K562 (cell line): ENCODE results near the gene CBL. TPM values are rescaled to one million over a fixed set of nuclear protein-coding genes. Genes with fewer than 3 reads are reported as not detected.

Experiments
- ATAC-seq: fragments of 200-7000 bp; cut with Tn5 transposase; 3 replicates; pipeline ENCODE4 v1.9.1; 2020; ENCODE audit warnings: moderate library complexity
- BruUV-seq: library from RNA; stranded (reverse); fragments of 400-500 nt; replicated peaks from 2 replicates; lab custom pipeline; 2021; lab: Mats Ljungman, UMichigan
- CTCF ChIA-PET: fragments of 300-600 bp; formaldehyde crosslinking; extraction: SDS; loops from one replicate; lab custom pipeline; 2021; ENCODE audit warnings: low intra/inter-chr PET ratio; lab: Yijun Ruan, JAX
- POLR2A ChIA-PET: fragments of 300-600, 350-650 bp; sonication (Branson Sonifier 250); formaldehyde crosslinking; extraction: SDS; loops from one replicate; lab custom pipeline; 2021; ENCODE audit warnings: antibody characterized with exemption, inconsistent platforms; lab: Yijun Ruan, JAX
- DNase-seq, 4 experiments: peaks; one replicate each; pipeline versions ENCODE4 v3.0.0 to v3.0.0-alpha.2; 2011 to 2018; ENCODE audit warnings: low spot score in 3 of 4, mixed read lengths in 3 of 4; ENCODE audit errors: extremely low read depth in 1 of 4
- FAIRE-seq: peaks from 2 replicates; lab custom pipeline; 2011; peaks lifted over from hg19 to GRCh38; lab: Jason Lieb, UNC
- H2AFZ ChIP-seq: 2 replicates; pipeline ENCODE4 v1.6.0; 2011; ENCODE audit warnings: low read depth, low read length, control low read depth, inconsistent platforms
- H3K27ac ChIP-seq: fragments of 200-600 bp; 3 replicates; pipeline ENCODE4 v1.8.0; 2011; ENCODE audit warnings: low read depth, mild to moderate bottlenecking, control low read depth, inconsistent platforms, low read length, moderate library complexity, mixed read lengths; ENCODE audit errors: extremely low read depth
- H3K27me3 ChIP-seq, 2 experiments: fragments of 300-600 bp in 1 of 2; 2 replicates in 1 of 2; 3 replicates in 1 of 2; pipeline versions ENCODE4 v1.6.0 to v1.8.0; 2011; ENCODE audit warnings: inconsistent platforms in 2 of 2, low read length in 2 of 2, mild to moderate bottlenecking in 1 of 2, mixed read lengths in 1 of 2, moderate library complexity in 1 of 2; ENCODE audit not compliant: control insufficient read depth in 2 of 2, insufficient read depth in 2 of 2
- H3K36me3 ChIP-seq: fragments of 300-600 bp; 3 replicates; pipeline ENCODE4 v1.8.0; 2011; ENCODE audit warnings: mild to moderate bottlenecking, low read length, inconsistent platforms; ENCODE audit not compliant: control insufficient read depth, insufficient read depth
- H3K4me1 ChIP-seq, 2 experiments: fragments of 200-600 bp in 1 of 2; replicated peaks in 1 of 2; 2 replicates in 1 of 2; 3 replicates in 1 of 2; pipeline versions ENCODE4 v1.5.1 to v1.8.0; 2011; ENCODE audit warnings: inconsistent platforms in 2 of 2, low read length in 2 of 2, mild to moderate bottlenecking in 1 of 2, mixed read lengths in 1 of 2, moderate library complexity in 1 of 2; ENCODE audit not compliant: control insufficient read depth in 2 of 2, insufficient read depth in 2 of 2
- H3K4me2 ChIP-seq: 2 replicates; pipeline ENCODE4 v1.6.1; 2011; ENCODE audit warnings: low read length, control low read depth, inconsistent platforms, mixed read lengths; ENCODE audit not compliant: insufficient read depth
- H3K4me3 ChIP-seq: fragments of 200-600 bp; sonication (generic), shearing (Covaris generic); 2 replicates; pipeline ENCODE4 v1.5.1; 2016; ENCODE audit warnings: control low read depth, inconsistent platforms
- H3K79me2 ChIP-seq: fragments of 200-600 bp; 3 replicates; pipeline ENCODE4 v1.8.0; 2011; ENCODE audit warnings: low read length, inconsistent platforms; ENCODE audit not compliant: control insufficient read depth, insufficient read depth
- H3K9ac ChIP-seq, 2 experiments: 2 replicates each; pipeline versions ENCODE4 v1.6.0 to v1.6.1; 2011; ENCODE audit warnings: low read depth in 2 of 2, low read length in 2 of 2, control low read depth in 1 of 2, inconsistent platforms in 1 of 2, mild to moderate bottlenecking in 1 of 2, mixed read lengths in 1 of 2; ENCODE audit not compliant: insufficient read depth in 1 of 2
- H3K9me1 ChIP-seq: one replicate; pipeline ENCODE4 v1.6.0; 2011; ENCODE audit warnings: inconsistent platforms, mild to moderate bottlenecking, low read length, moderate library complexity; ENCODE audit not compliant: control insufficient read depth, insufficient read depth
- H3K9me3 ChIP-seq: replicated peaks from 2 replicates; pipeline ENCODE4 v1.5.1; 2011; ENCODE audit warnings: low read depth, low read length, inconsistent platforms; ENCODE audit not compliant: control insufficient read depth, insufficient read depth
- H4K20me1 ChIP-seq: replicated peaks from 2 replicates; pipeline ENCODE4 v1.6.1; 2011; ENCODE audit warnings: low read length, inconsistent platforms, mixed read lengths; ENCODE audit not compliant: control insufficient read depth, insufficient read depth
- E2F5 ChIP-seq: sonication (generic); formaldehyde crosslinking; IDR thresholded peaks from 2 replicates; pipeline ENCODE4 v1.8.0; 2022; ENCODE audit warnings: mild to moderate bottlenecking, missing genetic modification reagents
- EWSR1 ChIP-seq: fragments of 450-650 bp; IDR thresholded peaks from 2 replicates; pipeline ENCODE4 v1.6.1; 2018; ENCODE audit warnings: borderline replicate concordance, mild to moderate bottlenecking, low read depth, moderate library complexity; ENCODE audit not compliant: partially characterized antibody
- HNRNPH1 ChIP-seq: fragments of 200-400 bp; formaldehyde crosslinking; optimal IDR thresholded peaks from 2 replicates; pipeline ENCODE3; 2017; ENCODE audit warnings: low read depth, mild to moderate bottlenecking, low read length, moderate library complexity
- MBD1 ChIP-seq: fragments of 250-450 bp; sonication (Bioruptor Pico); IDR thresholded peaks from 2 replicates; pipeline ENCODE4 v1.8.0; 2022; ENCODE audit warnings: inconsistent platforms
- POLR3G ChIP-seq: IDR thresholded peaks from 2 replicates; pipeline ENCODE4 v1.6.1; 2011; ENCODE audit not compliant: insufficient read length, insufficient replicate concordance; ENCODE audit errors: extremely low read depth
- RBM22 ChIP-seq: fragments of 200-400 bp; formaldehyde crosslinking; IDR thresholded peaks from 2 replicates; pipeline ENCODE4 v1.6.1; 2018; ENCODE audit warnings: low read length, low read depth; ENCODE audit not compliant: poor library complexity, severe bottlenecking
- SAFB ChIP-seq: fragments of 200-400 bp; formaldehyde crosslinking; IDR thresholded peaks from 2 replicates; pipeline ENCODE4 v1.6.1; 2017; ENCODE audit warnings: low read depth, low read length, borderline replicate concordance
- TAL1 ChIP-seq: fragments of 450-650 bp; IDR thresholded peaks from 2 replicates; pipeline ENCODE4 v1.6.1; 2016; ENCODE audit warnings: mild to moderate bottlenecking
- ZNF165 ChIP-seq: fragments of 250-450 bp; sonication (Bioruptor Pico); IDR thresholded peaks from 2 replicates; pipeline ENCODE4 v1.4.0; 2020; ENCODE audit warnings: borderline replicate concordance
- ZNF174 ChIP-seq: fragments of 250-450 bp; sonication (Bioruptor Pico); IDR thresholded peaks from 2 replicates; pipeline ENCODE4 v1.4.0; 2020; ENCODE audit warnings: mild to moderate bottlenecking
- WGBS: fragments of 100-300 bp; shearing (Covaris generic); methylation state at CpG from one replicate; pipeline ENCODE4 v1.1.6; 2016; ENCODE audit warnings: low coverage, mixed read lengths; ENCODE audit not compliant: insufficient coverage; ENCODE audit errors: missing lambda C conversion rate; 5-methylcytosine and 5-hydroxymethylcytosine counted together
- in situ Hi-C: fragments of 300-500 bp; cut with MboI; formaldehyde crosslinking; loops from 4 replicates; pipeline ENCODE4 v1.15.0; 2018; ENCODE audit warnings: inconsistent platforms, mixed read lengths
- intact Hi-C: fragments of 100-400 bp; cut with micrococcal nuclease; formaldehyde crosslinking; loops from 2 replicates; pipeline ENCODE4 v1.14.2; 2022
- polyA plus RNA-seq, 8 experiments: library from polyadenylated mRNA; depleted of rRNA in 4 of 8; stranded (reverse) in 5 of 8; unstranded in 3 of 8; fragments of >200 nt; fragmentation: Nextera tagmentation in 2 of 8; fragmentation: Illumina TruSeq in 1 of 8; extraction: Ambion mirVana in 2 of 8; extraction: Trizol in 1 of 8; gene quantifications; 2 replicates each; pipeline versions ENCODE4 v1.2.1 to v1.2.3, GENCODE V29; 2011 to 2014; ENCODE audit warnings: inconsistent platforms in 1 of 8, missing spikeins in 1 of 8
- total RNA-seq, 7 experiments: library from RNA; depleted of rRNA in 6 of 7; stranded (reverse); fragments of >200 nt in 6 of 7; fragmentation: Illumina TruSeq in 2 of 7; extraction: Trizol in 2 of 7; gene quantifications; 2 replicates each; pipeline versions ENCODE4 v1.2.1 to v1.2.3, GENCODE V29; 2011 to 2021; ENCODE audit warnings: low replicate concordance in 1 of 7

The CBL gene
- total and polyA plus RNA-seq, 9 of the 15 experiments (the other 6 are each of a cell fraction or from before 2014, with no cell fraction given), result 3.2 to 24.9 (median 9.9) TPM

- in situ Hi-C loops, result no loop called here
- FAIRE-seq, result no peak
- 6% methylated on average over 10 of the region's 10 CpGs for WGBS
Measured at GRCh38 chr11:119342362-119343130, 136.4 kb downstream of the CBL start.

More at GRCh38 chr11:119342362-119343130, 136.4 kb downstream of the CBL start:
- no peaks in the 10 kb centered on the region for H3K9me3 ChIP-seq
- H3K27ac ChIP-seq, result no peak overlapping the region
- H3K4me3 ChIP-seq, result no peak overlapping the region
- CTCF ChIA-PET, result no interaction called here
- no peak overlapping the region for H3K9ac ChIP-seq
- no peak overlapping the region for H3K4me2 ChIP-seq
- H3K4me1 ChIP-seq, result peaks cover 21 to 49% of the 10 kb centered on the region in 2 experiments; a peak in 4 of 5 replicates
- peaks cover 0 to 24% of the 10 kb centered on the region in 2 experiments; a peak in 3 of 5 replicates for H3K27me3 ChIP-seq
- H3K36me3 ChIP-seq, result no peaks in the 10 kb centered on the region
- no peaks in the 10 kb centered on the region for H3K9me1 ChIP-seq
- H4K20me1 ChIP-seq, result no peaks in the 10 kb centered on the region; the same call in 1 of the 2 replicates
- no peak for ATAC-seq
- no TSS peak for BruUV-seq
- DNase-seq, result no peak
- POLR2A ChIA-PET, result interaction anchor here (1.5 kb wide), 1 partner anchor 132 kb away, joined by 4 read pairs; no protein-coding TSS in a partner anchor
- H3K79me2 ChIP-seq, result 0 out of 3 replicates have a peak, but pooled peaks cover 5% of the 10 kb centered on the region
- TF ChIP-seq POLR3G (no peak), TAL1 (no peak), ZNF174 (no peak), RBM22 (no peak), EWSR1 (no peak), E2F5 (no peak), MBD1 (CRISPR knock-in tag) (no peak), SAFB (no peak), HNRNPH1 (no peak), ZNF165 (CRISPR knock-in tag) (no peak)
- TF ChIP-seq, all 486 proteins: peak for 0
- no peak overlapping the region for H2AFZ ChIP-seq
- intact Hi-C loops, result no loop called here
